K562 (cell line): ENCODE results near the gene RAD1. TPM values are rescaled to one million over a fixed set of nuclear protein-coding genes. Genes with fewer than 3 reads are reported as not detected.
A peak's percentile ranks its signal among the peaks of the same experiment; 100 is the strongest.

Experiments
- CCNT2 ChIP-seq: IDR thresholded peaks from 2 replicates; pipeline ENCODE4 v1.6.1; 2011; ENCODE audit warnings: borderline replicate concordance, low read depth, mild to moderate bottlenecking, moderate library complexity, mixed read lengths, low read length; ENCODE audit not compliant: insufficient read length; ENCODE audit errors: extremely low read depth
- DNMT1 ChIP-seq: fragments of 450-650 bp; IDR thresholded peaks from 2 replicates; pipeline ENCODE4 v1.6.1; 2016; ENCODE audit warnings: antibody characterized with exemption, mild to moderate bottlenecking
- ELF1 ChIP-seq: fragments of 200-800 bp; sonication (Bioruptor generic); IDR thresholded peaks from 2 replicates; pipeline ENCODE4 v1.6.1; 2016; ENCODE audit warnings: missing genetic modification characterization, missing compliant biosample characterization
- ELF4 ChIP-seq: fragments of 450-650 bp; formaldehyde crosslinking; IDR thresholded peaks from 2 replicates; pipeline ENCODE4 v1.4.0; 2022; ENCODE audit warnings: missing genetic modification characterization
- GABPB1 ChIP-seq: sonication (generic); formaldehyde crosslinking; IDR thresholded peaks from 2 replicates; pipeline ENCODE4 v1.8.0; 2022; ENCODE audit warnings: mild to moderate bottlenecking, missing genetic modification reagents
- GATAD2B ChIP-seq: fragments of 450-650 bp; IDR thresholded peaks from 2 replicates; pipeline ENCODE4 v1.6.1; 2017; ENCODE audit warnings: mild to moderate bottlenecking, borderline replicate concordance
- HDAC2 ChIP-seq: fragments of 450-650 bp; IDR thresholded peaks from 2 replicates; pipeline ENCODE4 v1.6.1; 2016; ENCODE audit warnings: mild to moderate bottlenecking
- MXI1 ChIP-seq: IDR thresholded peaks from 2 replicates; pipeline ENCODE4 v1.6.1; 2011; ENCODE audit warnings: low read depth, mild to moderate bottlenecking, improper control_type of control experiment, low read length
- PHTF2 ChIP-seq: fragments of 250-450 bp; sonication (Bioruptor Pico); IDR thresholded peaks from 2 replicates; pipeline ENCODE4 v1.5.0; 2021; ENCODE audit warnings: mild to moderate bottlenecking
- RNF2 ChIP-seq: sonication (generic); IDR thresholded peaks from 2 replicates; pipeline ENCODE4 v1.6.1; 2016
- ZNF436 ChIP-seq: fragments of 250-450, 450-650 bp; sonication (Bioruptor Pico); formaldehyde crosslinking; IDR thresholded peaks from 2 replicates; pipeline ENCODE4 v1.7.0; 2020; ENCODE audit warnings: mild to moderate bottlenecking
- polyA plus RNA-seq, 8 experiments: library from polyadenylated mRNA; depleted of rRNA in 4 of 8; stranded (reverse) in 5 of 8; unstranded in 3 of 8; fragments of >200 nt; fragmentation: Nextera tagmentation in 2 of 8; fragmentation: Illumina TruSeq in 1 of 8; extraction: Ambion mirVana in 2 of 8; extraction: Trizol in 1 of 8; gene quantifications; 2 replicates each; pipeline versions ENCODE4 v1.2.1 to v1.2.3, GENCODE V29; 2011 to 2014; ENCODE audit warnings: inconsistent platforms in 1 of 8, missing spikeins in 1 of 8
- total RNA-seq, 7 experiments: library from RNA; depleted of rRNA in 6 of 7; stranded (reverse); fragments of >200 nt in 6 of 7; fragmentation: Illumina TruSeq in 2 of 7; extraction: Trizol in 2 of 7; gene quantifications; 2 replicates each; pipeline versions ENCODE4 v1.2.1 to v1.2.3, GENCODE V29; 2011 to 2021; ENCODE audit warnings: low replicate concordance in 1 of 7
- TF ChIP-seq, protein P1 (sequence below): sonication (generic); formaldehyde crosslinking; IDR thresholded peaks from 2 replicates; pipeline ENCODE4 v1.8.1; 2023; ENCODE audit warnings: mild to moderate bottlenecking, missing genetic modification reagents
- TF ChIP-seq, protein P2 (sequence below): fragments of 250-450 bp; sonication (Bioruptor Pico); IDR thresholded peaks from 2 replicates; pipeline ENCODE4 v1.5.1; 2021; ENCODE audit warnings: mild to moderate bottlenecking
- TF ChIP-seq, protein P3 (sequence below): sonication (generic); formaldehyde crosslinking; IDR thresholded peaks from 2 replicates; pipeline ENCODE4 v1.8.0; 2022; ENCODE audit warnings: mild to moderate bottlenecking, missing genetic modification reagents
- TF ChIP-seq, protein P4 (sequence below): sonication (generic); formaldehyde crosslinking; IDR thresholded peaks from 2 replicates; pipeline ENCODE4 v1.8.1; 2023; ENCODE audit warnings: mild to moderate bottlenecking, missing genetic modification reagents
- TF ChIP-seq, protein P5 (sequence below): sonication (generic); formaldehyde crosslinking; IDR thresholded peaks from 2 replicates; pipeline ENCODE4 v1.8.0; 2023; ENCODE audit warnings: mild to moderate bottlenecking, missing genetic modification reagents
- TF ChIP-seq, protein P6 (sequence below): fragments of 450-650 bp; IDR thresholded peaks from 2 replicates; pipeline ENCODE4 v1.6.1; 2017; ENCODE audit warnings: mild to moderate bottlenecking, moderate library complexity

The RAD1 gene
- total and polyA plus RNA-seq, 9 of the 15 experiments (the other 6 are each of a cell fraction or from before 2014, with no cell fraction given): 44.5 to 148 (median 60.8) TPM

DNA sequence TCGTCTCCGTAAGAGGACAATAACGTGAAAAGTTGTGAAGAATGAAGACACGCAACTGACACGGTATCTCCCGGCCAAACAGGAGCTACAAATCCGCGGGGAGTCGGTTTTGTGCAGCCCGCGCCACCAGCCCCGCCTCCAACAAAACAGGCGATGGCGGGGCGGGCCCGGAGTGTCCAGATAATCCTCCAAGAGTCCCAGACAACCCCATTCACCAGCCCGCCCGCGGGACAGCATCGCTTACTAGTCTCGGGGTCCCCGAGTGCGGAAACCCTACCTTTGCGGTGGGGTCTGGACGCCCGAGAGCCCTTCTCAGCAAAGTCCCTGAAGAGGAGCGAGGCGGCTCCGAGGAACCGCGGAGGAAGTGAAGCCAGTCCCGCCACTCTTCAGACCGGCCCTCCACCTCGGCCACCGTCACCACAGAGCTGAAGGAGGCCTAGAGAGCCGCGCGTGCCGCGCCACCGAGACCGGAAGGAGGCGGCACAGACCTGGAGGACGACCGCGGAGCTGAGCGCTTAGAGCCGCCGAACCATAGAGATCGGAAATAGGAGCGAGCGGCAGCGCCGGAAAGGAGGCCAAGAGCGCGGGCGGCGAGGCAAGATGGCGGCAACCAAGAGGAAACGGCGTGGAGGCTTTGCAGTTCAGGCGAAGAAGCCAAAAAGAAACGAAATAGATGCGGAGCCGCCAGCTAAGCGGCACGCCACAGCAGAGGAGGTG, at the start of gene RAD1, which contains the start of gene BRIX1 (continued):
- TF ChIP-seq, protein P1, sequence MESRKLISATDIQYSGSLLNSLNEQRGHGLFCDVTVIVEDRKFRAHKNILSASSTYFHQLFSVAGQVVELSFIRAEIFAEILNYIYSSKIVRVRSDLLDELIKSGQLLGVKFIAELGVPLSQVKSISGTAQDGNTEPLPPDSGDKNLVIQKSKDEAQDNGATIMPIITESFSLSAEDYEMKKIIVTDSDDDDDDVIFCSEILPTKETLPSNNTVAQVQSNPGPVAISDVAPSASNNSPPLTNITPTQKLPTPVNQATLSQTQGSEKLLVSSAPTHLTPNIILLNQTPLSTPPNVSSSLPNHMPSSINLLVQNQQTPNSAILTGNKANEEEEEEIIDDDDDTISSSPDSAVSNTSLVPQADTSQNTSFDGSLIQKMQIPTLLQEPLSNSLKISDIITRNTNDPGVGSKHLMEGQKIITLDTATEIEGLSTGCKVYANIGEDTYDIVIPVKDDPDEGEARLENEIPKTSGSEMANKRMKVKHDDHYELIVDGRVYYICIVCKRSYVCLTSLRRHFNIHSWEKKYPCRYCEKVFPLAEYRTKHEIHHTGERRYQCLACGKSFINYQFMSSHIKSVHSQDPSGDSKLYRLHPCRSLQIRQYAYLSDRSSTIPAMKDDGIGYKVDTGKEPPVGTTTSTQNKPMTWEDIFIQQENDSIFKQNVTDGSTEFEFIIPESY (CRISPR knock-in tag): no peak
- peak; percentile 85 for TF ChIP-seq RNF2
- peak; percentile 71 for TF ChIP-seq CCNT2
- TF ChIP-seq, protein P2, sequence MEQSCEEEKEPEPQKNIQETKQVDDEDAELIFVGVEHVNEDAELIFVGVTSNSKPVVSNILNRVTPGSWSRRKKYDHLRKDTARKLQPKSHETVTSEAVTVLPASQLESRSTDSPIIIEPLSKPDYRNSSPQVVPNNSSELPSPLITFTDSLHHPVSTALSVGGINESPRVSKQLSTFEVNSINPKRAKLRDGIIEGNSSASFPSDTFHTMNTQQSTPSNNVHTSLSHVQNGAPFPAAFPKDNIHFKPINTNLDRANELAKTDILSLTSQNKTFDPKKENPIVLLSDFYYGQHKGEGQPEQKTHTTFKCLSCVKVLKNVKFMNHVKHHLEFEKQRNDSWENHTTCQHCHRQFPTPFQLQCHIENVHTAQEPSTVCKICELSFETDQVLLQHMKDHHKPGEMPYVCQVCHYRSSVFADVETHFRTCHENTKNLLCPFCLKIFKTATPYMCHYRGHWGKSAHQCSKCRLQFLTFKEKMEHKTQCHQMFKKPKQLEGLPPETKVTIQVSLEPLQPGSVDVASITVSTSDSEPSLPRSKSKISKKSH (CRISPR knock-in tag): no peak
- no peak for TF ChIP-seq ZNF436 (CRISPR knock-in tag)
- no peak for TF ChIP-seq DNMT1
- peak; percentile 94 for TF ChIP-seq ELF1 (tag)
- TF ChIP-seq GABPB1 (CRISPR knock-in tag): peak; percentile 97
- TF ChIP-seq PHTF2 (CRISPR knock-in tag): no peak
- TF ChIP-seq, protein P3, sequence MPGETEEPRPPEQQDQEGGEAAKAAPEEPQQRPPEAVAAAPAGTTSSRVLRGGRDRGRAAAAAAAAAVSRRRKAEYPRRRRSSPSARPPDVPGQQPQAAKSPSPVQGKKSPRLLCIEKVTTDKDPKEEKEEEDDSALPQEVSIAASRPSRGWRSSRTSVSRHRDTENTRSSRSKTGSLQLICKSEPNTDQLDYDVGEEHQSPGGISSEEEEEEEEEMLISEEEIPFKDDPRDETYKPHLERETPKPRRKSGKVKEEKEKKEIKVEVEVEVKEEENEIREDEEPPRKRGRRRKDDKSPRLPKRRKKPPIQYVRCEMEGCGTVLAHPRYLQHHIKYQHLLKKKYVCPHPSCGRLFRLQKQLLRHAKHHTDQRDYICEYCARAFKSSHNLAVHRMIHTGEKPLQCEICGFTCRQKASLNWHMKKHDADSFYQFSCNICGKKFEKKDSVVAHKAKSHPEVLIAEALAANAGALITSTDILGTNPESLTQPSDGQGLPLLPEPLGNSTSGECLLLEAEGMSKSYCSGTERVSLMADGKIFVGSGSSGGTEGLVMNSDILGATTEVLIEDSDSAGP (CRISPR knock-in tag): no peak
- TF ChIP-seq, protein P4, sequence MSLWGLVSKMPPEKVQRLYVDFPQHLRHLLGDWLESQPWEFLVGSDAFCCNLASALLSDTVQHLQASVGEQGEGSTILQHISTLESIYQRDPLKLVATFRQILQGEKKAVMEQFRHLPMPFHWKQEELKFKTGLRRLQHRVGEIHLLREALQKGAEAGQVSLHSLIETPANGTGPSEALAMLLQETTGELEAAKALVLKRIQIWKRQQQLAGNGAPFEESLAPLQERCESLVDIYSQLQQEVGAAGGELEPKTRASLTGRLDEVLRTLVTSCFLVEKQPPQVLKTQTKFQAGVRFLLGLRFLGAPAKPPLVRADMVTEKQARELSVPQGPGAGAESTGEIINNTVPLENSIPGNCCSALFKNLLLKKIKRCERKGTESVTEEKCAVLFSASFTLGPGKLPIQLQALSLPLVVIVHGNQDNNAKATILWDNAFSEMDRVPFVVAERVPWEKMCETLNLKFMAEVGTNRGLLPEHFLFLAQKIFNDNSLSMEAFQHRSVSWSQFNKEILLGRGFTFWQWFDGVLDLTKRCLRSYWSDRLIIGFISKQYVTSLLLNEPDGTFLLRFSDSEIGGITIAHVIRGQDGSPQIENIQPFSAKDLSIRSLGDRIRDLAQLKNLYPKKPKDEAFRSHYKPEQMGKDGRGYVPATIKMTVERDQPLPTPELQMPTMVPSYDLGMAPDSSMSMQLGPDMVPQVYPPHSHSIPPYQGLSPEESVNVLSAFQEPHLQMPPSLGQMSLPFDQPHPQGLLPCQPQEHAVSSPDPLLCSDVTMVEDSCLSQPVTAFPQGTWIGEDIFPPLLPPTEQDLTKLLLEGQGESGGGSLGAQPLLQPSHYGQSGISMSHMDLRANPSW (CRISPR knock-in tag): 0 out of 2 replicates have a peak, but pooled peaks have one; percentile 25
- TF ChIP-seq, protein P5, sequence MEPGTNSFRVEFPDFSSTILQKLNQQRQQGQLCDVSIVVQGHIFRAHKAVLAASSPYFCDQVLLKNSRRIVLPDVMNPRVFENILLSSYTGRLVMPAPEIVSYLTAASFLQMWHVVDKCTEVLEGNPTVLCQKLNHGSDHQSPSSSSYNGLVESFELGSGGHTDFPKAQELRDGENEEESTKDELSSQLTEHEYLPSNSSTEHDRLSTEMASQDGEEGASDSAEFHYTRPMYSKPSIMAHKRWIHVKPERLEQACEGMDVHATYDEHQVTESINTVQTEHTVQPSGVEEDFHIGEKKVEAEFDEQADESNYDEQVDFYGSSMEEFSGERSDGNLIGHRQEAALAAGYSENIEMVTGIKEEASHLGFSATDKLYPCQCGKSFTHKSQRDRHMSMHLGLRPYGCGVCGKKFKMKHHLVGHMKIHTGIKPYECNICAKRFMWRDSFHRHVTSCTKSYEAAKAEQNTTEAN (CRISPR knock-in tag): no peak
- TF ChIP-seq HDAC2: no peak; the same call in 1 of the 2 replicates
- TF ChIP-seq, protein P6, sequence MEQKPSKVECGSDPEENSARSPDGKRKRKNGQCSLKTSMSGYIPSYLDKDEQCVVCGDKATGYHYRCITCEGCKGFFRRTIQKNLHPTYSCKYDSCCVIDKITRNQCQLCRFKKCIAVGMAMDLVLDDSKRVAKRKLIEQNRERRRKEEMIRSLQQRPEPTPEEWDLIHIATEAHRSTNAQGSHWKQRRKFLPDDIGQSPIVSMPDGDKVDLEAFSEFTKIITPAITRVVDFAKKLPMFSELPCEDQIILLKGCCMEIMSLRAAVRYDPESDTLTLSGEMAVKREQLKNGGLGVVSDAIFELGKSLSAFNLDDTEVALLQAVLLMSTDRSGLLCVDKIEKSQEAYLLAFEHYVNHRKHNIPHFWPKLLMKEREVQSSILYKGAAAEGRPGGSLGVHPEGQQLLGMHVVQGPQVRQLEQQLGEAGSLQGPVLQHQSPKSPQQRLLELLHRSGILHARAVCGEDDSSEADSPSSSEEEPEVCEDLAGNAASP: no peak
- no peak for TF ChIP-seq GATAD2B
- TF ChIP-seq ELF4 (CRISPR knock-in tag): peak; percentile 70
- TF ChIP-seq MXI1: peak; percentile 78
